NCI-H69 (cell line): Measurements from ENCODE around the gene TGFBR1.
A peak's percentile ranks its signal among the peaks of the same experiment; 100 is the strongest.
"Not testable (repeated sequence)": the region's sequence is repeated elsewhere in the genome, so short reads cannot be mapped to it uniquely, and the experiment has no call there.

Source experiments
- DNase-seq: peaks from one replicate; lab custom pipeline; 2025; lab: John Stamatoyannopoulos, UW

TGFBR1 gene

GRCh38 chr9:99189887-99190596 lies 85.1 kb downstream of the TGFBR1 start:
- DNase-seq = peak; percentile 51

GRCh38 chr9:99190597-99191283 lies 85.8 kb downstream of the TGFBR1 start:
- no peak for DNase-seq

DNA sequence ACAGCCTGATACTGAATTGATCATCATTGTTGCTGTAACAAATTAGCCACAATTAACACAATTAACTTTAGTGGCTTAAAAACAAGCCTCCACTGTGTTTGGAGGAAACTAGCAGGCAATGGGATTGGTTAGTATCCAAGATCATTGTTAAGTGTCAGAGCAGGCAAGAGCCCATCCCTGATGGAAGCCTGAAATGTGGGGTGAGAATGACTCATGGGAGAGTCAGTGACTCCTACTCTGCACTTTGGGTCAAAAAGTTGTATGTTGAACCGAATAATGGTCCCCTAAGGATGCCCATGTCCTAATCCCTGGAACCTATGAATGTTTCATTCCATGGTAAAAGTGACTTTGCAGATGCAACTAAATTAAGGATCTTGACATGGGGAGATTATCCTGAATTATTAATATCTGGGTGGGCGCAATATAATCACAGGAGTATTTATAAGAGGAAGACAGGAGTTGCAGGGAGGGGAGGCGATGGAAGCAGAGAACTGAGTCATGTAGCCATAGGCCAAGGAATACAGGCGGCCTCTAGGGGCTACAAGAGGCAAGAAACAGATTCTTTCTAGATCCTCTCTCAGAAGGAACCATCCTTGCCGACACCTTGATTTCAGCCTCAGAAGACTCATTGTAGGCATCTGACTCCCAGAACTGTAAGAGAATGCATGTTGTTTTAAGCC lies 88.0 kb downstream of the TGFBR1 start:
- peak; percentile 28 for DNase-seq

GRCh38 chr9:99193466-99193821 lies 88.5 kb downstream of the TGFBR1 start:
- DNase-seq = no peak

GRCh38 chr9:99196484-99196883 lies 91.6 kb downstream of the TGFBR1 start:
- DNase-seq = not testable (repeated sequence)

GRCh38 chr9:99197124-99197630 lies 92.3 kb downstream of the TGFBR1 start:
- peak; percentile 95 for DNase-seq

DNA sequence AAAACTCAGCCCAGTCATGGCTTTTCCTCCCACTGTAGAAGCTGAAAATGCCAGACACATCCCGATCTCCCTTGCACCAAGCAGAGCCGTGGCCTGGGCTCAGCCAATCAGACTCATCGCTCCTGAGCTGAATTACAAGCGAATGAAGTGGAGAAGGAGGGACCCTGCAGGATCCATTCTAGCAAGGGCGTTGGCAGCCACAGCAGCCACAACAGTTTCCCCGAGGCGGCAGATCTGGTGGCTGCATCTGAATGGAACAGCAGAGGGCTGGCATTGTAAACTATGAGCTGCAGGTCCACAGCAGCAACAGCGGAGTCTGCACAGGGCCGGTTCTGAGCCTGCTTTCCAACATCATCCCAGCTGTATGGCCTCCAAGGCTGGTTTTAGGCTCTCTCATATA lies 93.1 kb downstream of the TGFBR1 start:
- DNase-seq = peak; percentile 96

DNA sequence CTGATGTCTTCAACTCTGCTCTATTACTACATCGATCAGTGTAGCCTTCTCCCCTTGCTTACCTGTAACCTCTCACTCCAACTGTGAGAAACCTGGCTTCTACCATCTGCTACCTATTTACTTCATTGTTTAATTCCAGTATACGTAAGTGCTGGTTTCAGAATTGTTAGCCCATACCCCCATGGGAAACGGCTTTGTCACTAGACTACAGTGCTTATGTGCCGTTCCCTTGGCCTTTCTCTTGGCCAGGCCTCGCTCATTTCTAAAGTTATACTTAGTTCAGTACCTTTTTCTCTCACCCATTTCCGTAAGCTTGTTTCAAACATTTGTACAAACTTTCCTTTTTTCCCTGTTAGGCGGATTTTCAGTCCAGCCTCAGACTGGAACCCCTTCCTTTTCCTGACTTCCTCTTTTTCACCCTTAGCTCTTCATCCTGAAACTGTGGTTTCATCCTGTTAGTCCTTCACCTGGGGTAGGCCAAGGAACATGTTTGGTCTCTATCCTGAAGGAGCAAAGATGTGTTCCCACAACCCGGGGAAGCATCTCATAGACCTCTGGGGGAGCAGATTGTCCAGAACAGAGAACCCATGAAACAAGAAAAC lies 95.1 kb downstream of the TGFBR1 start:
- peak; percentile 100 for DNase-seq

DNA sequence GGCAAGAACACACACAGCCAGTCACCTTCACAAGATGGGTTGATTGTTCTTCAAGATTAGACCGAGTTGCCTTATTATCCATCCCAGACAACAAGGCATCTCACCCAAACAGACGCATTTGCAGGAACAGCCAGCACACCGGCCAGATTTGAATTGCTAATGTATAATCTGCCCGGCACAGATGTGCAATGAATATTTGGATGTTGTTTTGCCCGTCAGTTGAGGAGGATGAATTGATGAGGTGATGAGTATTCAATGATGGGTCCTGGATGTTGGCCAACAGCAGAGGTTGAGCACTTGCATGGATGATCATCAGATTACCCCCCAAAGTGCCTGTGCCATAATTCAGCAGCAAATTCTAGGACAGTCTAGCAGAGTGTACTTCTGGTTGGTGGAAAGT lies 96.7 kb downstream of the TGFBR1 start:
- DNase-seq = peak; percentile 69
